Measurements from ENCODE around the gene CELF5.

GRCh38 chr19:3310280-3310679, 85.8 kb downstream of the CELF5 start:
- TF ChIP-seq, protein P1, sequence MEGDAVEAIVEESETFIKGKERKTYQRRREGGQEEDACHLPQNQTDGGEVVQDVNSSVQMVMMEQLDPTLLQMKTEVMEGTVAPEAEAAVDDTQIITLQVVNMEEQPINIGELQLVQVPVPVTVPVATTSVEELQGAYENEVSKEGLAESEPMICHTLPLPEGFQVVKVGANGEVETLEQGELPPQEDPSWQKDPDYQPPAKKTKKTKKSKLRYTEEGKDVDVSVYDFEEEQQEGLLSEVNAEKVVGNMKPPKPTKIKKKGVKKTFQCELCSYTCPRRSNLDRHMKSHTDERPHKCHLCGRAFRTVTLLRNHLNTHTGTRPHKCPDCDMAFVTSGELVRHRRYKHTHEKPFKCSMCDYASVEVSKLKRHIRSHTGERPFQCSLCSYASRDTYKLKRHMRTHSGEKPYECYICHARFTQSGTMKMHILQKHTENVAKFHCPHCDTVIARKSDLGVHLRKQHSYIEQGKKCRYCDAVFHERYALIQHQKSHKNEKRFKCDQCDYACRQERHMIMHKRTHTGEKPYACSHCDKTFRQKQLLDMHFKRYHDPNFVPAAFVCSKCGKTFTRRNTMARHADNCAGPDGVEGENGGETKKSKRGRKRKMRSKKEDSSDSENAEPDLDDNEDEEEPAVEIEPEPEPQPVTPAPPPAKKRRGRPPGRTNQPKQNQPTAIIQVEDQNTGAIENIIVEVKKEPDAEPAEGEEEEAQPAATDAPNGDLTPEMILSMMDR (IDR thresholded peaks at IDR 0.05): no peak
- TF ChIP-seq POLR2AphosphoS5 (IDR thresholded peaks at IDR 0.05; ENCODE audit: low read depth, low read length) (no peak), TCF7L2 (IDR thresholded peaks at IDR 0.05; ENCODE audit: low read depth, low read length) (no peak), REST (IDR thresholded peaks at IDR 0.05; ENCODE audit: insufficient read depth in 1 of 2, low read depth in 2 of 2, low read length in 1 of 2) (no peak)
